ENCODE data around the gene SHLD2. TPM values are rescaled to one million over a fixed set of nuclear protein-coding genes. Genes with fewer than 3 reads are reported as not detected.

The SHLD2 gene
- total RNA-seq, 1 experiment from 2014 or later, result 28.9 TPM

DNA sequence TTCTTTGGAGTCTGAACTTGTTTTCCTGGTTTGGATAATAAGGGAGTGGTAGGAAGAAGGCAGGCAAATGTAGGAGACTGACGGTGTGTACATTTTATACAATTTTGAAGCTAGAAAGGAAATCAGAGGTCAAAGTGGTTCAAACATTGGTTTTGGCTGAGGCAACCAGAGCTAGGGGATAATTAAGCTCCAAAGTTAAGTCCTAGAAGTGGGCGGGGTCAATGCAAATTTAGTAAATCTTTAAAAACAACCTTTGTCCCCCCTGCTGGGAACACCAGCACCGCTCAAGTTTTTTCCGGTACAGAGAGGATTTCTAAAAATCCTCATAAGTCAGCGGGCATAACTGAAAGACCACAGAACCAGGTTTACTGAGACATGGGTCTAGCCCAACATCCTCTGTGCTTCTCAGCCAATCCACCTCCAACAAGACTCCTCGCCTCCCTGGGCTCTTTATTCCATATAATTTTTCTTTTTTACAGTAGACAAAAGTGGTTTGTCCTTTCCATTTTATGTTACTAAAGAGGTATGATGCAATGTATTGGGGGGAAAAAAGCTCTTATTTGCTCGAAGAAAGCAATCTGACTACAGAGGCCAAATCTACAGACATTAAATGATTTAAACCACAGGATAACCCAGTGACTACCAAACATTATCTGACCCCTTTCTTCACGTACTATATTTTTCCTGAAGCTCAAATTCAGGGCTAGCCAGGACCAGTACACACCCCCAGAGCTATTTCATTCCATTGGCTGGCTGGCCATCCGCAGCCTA is 2.0 kb upstream of the SHLD2 start:
- Histone ChIP-seq H3K36me3 (ENCODE audit: control insufficient read depth in 1 of 2, insufficient read depth in 2 of 2, low read length in 2 of 2) (peaks cover 0 to 12% of the 10 kb centered on the region in 2 experiments; a peak in 1 of 4 replicates), H3K4me3 (replicated peaks in 1 of 2; ENCODE audit: low read depth in 1 of 2, low read length in 2 of 2) (peak overlapping the region; percentile 76 to 80), H2AFZ (ENCODE audit: low read depth, low read length, poor library complexity, severe bottlenecking) (no peak overlapping the region), H3K79me2 (ENCODE audit: insufficient read depth, low read length) (peaks cover 87% of the 10 kb centered on the region), H3K9ac (ENCODE audit: low read length) (peak overlapping the region; percentile 74), H4K20me1 (ENCODE audit: insufficient read depth) (0 out of 2 replicates have a peak, but pooled peaks cover 7% of the 10 kb centered on the region), H3K9me2 (ENCODE audit: insufficient read depth) (no peaks in the 10 kb centered on the region), H3K4me1 (ENCODE audit: control insufficient read depth in 1 of 2, insufficient read depth in 2 of 2, low read length in 2 of 2) (peaks cover 25 to 29% of the 10 kb centered on the region in 2 experiments; a peak in 3 of 4 replicates), H3K27ac (ENCODE audit: low read depth, low read length) (no peak overlapping the region; the same call in 1 of the 2 replicates), H3K27me3 (ENCODE audit: insufficient read depth, low read length) (no peaks in the 10 kb centered on the region), H3K4me2 (ENCODE audit: low read length) (peak overlapping the region; percentile 95), H3K9me3 (ENCODE audit: control insufficient read depth in 1 of 2, insufficient read depth in 1 of 2, low read depth in 1 of 2, low read length in 2 of 2) (no peaks in the 10 kb centered on the region)
- CTCF ChIA-PET, result interaction anchor here (1.5 kb wide), 2 partner anchors 125 to 127 kb away, joined by 3 to 4 read pairs; partner anchors contain the start of gene ADIRF
- DNase-seq (ENCODE audit: low read depth, low spot score) (no peak), ATAC-seq (no peak)
- RAD21 ChIA-PET (ENCODE audit: low non-redundant PET in 1 of 2, low total read pairs in 2 of 2, uncharacterized antibody in 2 of 2, unreplicated experiment in 2 of 2), result no interaction called here
- intact Hi-C loops (cut with micrococcal nuclease), result no loop called here
- POLR2A ChIA-PET, result interaction anchor here (1.1 to 1.4 kb wide), 2 partner anchors 122 to 125 kb away, joined by 3 to 6 read pairs; partner anchors contain the start of gene ADIRF
- TF ChIP-seq, protein P1, sequence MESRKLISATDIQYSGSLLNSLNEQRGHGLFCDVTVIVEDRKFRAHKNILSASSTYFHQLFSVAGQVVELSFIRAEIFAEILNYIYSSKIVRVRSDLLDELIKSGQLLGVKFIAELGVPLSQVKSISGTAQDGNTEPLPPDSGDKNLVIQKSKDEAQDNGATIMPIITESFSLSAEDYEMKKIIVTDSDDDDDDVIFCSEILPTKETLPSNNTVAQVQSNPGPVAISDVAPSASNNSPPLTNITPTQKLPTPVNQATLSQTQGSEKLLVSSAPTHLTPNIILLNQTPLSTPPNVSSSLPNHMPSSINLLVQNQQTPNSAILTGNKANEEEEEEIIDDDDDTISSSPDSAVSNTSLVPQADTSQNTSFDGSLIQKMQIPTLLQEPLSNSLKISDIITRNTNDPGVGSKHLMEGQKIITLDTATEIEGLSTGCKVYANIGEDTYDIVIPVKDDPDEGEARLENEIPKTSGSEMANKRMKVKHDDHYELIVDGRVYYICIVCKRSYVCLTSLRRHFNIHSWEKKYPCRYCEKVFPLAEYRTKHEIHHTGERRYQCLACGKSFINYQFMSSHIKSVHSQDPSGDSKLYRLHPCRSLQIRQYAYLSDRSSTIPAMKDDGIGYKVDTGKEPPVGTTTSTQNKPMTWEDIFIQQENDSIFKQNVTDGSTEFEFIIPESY (IDR thresholded peaks at IDR 0.05; ENCODE audit: extremely low read depth, insufficient replicate concordance, low read length), result no peak
- TF ChIP-seq SRF (IDR thresholded peaks at IDR 0.05; ENCODE audit: low read depth) (no peak), CEBPB (IDR thresholded peaks at IDR 0.05; ENCODE audit: low read depth) (no peak), RAD21 (IDR thresholded peaks at IDR 0.05; ENCODE audit: low read depth) (no peak), EGR1 (IDR thresholded peaks at IDR 0.05; ENCODE audit: low read depth) (no peak), EZH2 (IDR thresholded peaks at IDR 0.05) (no peak), FOSL1 (IDR thresholded peaks at IDR 0.05; ENCODE audit: low read depth) (no peak), POLR2AphosphoS5 (IDR thresholded peaks at IDR 0.05; ENCODE audit: low read depth, low read length) (no peak), SIN3A (IDR thresholded peaks at IDR 0.05; ENCODE audit: low read depth) (no peak), ZNF274 (IDR thresholded peaks at IDR 0.05; ENCODE audit: low read depth, low read length) (no peak), SP1 (IDR thresholded peaks at IDR 0.05; ENCODE audit: low read depth) (no peak), ZFX (IDR thresholded peaks at IDR 0.05) (no peak), CBX3 (IDR thresholded peaks at IDR 0.05; ENCODE audit: low read depth) (no peak), POLR2A (IDR thresholded peaks at IDR 0.05; ENCODE audit: borderline replicate concordance, extremely low read depth, insufficient read depth, insufficient read length) (no peak)
- TF ChIP-seq, protein P2, sequence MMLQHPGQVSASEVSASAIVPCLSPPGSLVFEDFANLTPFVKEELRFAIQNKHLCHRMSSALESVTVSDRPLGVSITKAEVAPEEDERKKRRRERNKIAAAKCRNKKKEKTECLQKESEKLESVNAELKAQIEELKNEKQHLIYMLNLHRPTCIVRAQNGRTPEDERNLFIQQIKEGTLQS (IDR thresholded peaks at IDR 0.05), result no peak
- TF ChIP-seq, protein P3, sequence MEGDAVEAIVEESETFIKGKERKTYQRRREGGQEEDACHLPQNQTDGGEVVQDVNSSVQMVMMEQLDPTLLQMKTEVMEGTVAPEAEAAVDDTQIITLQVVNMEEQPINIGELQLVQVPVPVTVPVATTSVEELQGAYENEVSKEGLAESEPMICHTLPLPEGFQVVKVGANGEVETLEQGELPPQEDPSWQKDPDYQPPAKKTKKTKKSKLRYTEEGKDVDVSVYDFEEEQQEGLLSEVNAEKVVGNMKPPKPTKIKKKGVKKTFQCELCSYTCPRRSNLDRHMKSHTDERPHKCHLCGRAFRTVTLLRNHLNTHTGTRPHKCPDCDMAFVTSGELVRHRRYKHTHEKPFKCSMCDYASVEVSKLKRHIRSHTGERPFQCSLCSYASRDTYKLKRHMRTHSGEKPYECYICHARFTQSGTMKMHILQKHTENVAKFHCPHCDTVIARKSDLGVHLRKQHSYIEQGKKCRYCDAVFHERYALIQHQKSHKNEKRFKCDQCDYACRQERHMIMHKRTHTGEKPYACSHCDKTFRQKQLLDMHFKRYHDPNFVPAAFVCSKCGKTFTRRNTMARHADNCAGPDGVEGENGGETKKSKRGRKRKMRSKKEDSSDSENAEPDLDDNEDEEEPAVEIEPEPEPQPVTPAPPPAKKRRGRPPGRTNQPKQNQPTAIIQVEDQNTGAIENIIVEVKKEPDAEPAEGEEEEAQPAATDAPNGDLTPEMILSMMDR (IDR thresholded peaks at IDR 0.05 in 2 of 3, conservative IDR thresholded peaks at IDR 0.05 in 1 of 3; ENCODE audit: borderline replicate concordance in 1 of 3, insufficient read depth in 1 of 3, low read depth in 2 of 3, low read length in 2 of 3), result no peak
- TF ChIP-seq, protein P4, sequence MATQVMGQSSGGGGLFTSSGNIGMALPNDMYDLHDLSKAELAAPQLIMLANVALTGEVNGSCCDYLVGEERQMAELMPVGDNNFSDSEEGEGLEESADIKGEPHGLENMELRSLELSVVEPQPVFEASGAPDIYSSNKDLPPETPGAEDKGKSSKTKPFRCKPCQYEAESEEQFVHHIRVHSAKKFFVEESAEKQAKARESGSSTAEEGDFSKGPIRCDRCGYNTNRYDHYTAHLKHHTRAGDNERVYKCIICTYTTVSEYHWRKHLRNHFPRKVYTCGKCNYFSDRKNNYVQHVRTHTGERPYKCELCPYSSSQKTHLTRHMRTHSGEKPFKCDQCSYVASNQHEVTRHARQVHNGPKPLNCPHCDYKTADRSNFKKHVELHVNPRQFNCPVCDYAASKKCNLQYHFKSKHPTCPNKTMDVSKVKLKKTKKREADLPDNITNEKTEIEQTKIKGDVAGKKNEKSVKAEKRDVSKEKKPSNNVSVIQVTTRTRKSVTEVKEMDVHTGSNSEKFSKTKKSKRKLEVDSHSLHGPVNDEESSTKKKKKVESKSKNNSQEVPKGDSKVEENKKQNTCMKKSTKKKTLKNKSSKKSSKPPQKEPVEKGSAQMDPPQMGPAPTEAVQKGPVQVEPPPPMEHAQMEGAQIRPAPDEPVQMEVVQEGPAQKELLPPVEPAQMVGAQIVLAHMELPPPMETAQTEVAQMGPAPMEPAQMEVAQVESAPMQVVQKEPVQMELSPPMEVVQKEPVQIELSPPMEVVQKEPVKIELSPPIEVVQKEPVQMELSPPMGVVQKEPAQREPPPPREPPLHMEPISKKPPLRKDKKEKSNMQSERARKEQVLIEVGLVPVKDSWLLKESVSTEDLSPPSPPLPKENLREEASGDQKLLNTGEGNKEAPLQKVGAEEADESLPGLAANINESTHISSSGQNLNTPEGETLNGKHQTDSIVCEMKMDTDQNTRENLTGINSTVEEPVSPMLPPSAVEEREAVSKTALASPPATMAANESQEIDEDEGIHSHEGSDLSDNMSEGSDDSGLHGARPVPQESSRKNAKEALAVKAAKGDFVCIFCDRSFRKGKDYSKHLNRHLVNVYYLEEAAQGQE (IDR thresholded peaks at IDR 0.05; ENCODE audit: low read depth), result no peak
- TF ChIP-seq, protein P5, sequence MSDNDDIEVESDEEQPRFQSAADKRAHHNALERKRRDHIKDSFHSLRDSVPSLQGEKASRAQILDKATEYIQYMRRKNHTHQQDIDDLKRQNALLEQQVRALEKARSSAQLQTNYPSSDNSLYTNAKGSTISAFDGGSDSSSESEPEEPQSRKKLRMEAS (IDR thresholded peaks at IDR 0.05), result no peak
- no TSS peak for BruUV-seq (replicated peaks)

All from HCT116 (cell line).